ENCODE results near the gene NPB.
A peak's percentile ranks its signal among the peaks of the same experiment; 100 is the strongest.

The NPB gene

DNA sequence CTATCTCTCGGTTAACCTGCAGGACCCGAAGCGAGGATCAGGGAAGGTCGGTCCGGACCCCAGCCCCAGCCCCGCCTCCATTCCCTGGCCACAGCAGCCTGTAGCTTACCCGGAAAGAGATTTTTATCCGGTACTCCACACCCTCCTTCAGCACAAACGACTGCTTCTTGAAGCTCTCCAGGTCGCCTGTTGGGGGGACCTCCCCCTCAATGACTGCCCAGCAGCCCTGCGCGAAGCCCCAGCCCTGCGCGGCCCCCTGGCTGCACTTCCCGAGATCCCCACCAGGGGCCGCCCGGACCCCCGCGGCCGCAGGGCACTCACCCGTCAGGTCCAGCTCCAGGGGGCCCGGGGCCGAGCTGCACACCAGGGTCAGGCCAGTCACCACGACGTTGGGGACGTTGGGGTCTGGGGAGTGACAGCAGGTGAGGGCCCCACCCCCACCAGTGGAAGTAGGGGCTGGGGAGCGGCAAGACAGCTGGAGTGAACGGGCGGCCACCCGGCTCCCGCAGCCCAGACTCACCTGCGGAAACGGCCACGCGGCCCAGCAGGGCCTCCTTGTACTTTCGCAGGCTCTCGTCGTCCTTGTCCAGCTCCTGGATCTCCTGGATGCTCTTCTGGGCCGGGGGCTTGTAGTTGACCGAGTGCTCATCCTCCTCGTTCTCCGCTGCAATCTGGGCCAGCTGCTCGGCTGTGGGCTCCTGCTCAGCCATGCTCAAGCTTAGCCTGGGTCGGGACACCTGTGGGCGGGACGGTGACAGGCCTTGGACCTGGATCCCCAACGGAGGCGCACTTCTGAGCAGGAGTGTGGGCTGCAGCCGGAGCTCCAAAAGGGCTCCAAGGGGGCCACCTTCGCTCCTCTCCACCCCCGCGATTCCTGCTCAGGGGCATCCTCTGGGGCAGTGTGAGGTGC is 32.6 kb upstream of the NPB start:
- peak in 1 of 2 donors; percentile 11 for DNase-seq

DNA sequence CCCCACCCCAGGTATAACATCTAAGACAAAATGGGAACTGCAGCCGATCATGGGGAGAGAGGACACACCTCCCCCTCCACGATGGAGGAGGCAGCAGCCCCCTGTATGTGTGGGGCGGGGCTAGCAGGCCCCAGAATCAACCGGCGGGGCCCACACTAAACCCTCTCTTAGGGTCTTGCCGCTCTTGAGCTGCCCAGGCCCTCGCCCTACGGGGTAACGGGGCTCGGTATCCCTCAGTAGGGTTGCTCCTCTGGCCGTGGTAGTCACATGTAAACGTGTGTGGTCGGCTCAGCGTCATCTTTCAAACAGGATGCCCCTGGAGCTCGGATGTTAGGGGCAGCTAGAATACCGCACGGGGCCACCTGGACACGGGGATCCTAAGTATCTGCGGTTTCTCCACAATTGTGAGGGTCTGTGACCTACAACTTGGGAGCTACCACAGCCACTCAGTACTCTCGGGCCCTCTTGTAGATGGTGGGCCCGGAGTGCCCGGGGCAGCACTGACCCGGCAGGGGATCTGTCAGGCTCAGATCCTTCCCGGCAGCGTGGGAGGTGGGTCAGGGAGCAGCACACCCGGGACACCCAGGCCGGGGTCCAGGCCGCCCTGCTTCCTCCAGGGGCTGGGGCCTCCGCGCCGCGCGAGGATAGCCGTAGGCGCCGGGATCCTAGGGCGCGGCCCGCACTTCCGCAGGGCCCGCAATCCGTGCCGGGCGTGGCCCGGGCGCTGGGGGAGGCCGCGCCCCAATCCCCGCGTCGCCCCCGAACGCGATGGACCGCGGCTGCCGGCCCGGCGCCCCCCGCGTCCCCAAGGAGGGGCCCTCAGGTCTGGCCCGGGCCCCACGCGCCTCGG is 31.7 kb upstream of the NPB start:
- peak; percentile 54 to 72 for DNase-seq

DNA sequence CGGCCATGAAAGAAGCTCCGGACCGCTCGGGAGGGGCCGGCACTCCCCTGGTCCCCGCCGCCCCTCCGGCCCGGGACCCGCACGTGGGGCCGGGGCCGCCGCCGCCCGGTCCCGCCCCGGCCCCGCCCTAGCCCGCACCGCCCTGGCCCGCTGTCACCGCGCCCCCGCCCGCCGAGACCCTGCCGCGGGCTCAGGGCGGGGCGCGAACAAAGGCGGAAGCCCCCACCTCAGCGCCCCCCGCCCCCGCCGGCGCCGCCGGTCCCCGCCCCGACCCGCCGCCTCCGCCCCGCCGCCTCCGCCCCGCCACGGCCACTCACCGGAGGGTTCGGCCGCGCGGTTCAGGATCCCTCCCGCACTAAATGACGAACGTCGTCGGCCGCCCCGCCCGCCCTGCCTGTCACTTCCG is 31.1 kb upstream of the NPB start, which contains the start of gene ARHGDIA:
Gene ARHGDIA (minus strand): TSS at position 357 of the 406 bp plus-strand sequence. CDS start 1,407 bp downstream, outside the sequence.
- DNase-seq = no peak

DNA sequence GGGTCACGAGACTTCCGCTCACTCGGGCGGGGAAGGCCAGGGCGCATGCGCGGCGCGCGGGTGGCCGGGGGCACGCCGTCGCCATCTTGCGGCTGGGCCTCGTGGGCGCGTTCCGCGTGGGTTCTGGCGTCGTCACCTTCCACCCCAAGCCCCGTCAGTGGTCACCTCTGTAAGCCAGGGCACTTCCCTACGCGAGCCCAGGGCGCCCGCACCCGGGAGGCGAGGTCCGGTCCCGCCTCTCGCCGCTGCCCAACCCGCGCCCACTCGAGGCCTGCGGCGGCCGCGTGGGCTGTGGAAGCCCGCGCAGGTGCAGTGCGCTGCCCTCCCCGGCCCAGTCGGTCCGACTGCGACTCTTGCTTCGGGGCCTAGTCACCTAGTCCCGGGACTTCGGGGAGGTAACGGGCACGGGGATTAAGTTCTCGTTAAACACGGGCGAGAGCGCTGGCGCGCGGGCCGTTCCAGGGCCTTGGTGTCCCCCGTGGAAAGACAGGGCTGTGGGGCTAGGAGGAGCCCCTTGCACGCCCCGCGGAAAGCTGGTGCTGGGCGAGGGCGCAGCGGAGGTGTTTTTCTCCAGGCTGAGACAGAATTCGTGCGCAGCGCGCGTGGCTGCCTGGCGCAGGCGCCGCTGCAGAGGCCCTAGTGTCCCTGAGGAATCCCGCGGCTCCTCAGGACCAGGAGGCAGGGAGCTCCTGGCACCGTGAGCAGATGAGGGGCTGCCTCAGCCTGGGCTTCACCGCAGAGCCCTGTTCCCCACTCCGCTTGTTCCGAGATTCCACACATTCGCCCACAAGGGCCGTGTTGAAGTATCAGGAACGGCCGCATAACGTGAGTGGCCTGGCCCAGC is 30.4 kb upstream of the NPB start:
- DNase-seq = peak; percentile 95 to 97

DNA sequence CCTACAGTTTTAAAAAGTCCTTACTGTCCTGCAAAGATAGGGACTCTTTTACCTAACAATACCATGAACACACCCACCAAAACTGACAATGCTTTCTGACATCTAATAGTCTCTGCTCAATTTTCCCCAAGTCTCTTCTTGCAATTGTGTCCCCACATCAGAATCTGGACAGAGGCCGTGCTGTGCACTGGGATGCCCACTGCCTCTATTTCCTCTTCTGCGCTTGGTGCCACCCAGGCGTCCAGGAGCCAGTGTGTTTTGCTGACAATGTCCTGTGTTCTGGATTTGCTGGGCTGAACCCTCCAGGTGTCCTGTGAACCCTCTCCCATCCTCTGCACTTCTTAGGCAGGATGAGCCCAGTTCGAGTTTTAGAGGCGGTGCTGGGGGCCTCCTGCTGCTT is 24.5 kb upstream of the NPB start:
- DNase-seq = no peak

DNA sequence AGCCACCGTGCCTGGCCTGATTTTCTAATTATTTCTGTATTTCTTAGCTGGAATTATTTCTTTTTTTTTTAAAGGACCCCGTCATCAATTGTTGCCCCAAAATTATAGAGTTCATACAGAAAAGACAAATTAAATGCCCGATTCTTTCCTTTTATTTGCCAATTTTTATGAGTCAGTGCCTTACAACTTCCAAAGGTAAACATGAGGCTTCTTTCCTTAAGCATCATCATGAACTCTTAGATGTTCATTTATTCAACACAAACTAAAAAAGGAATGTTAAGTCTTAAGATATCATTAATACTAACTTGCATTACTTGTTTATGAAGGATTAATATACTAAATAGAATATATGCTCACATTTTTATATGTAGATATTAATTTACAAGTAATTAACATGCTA is 23.7 kb upstream of the NPB start:
- DNase-seq = no peak

DNA sequence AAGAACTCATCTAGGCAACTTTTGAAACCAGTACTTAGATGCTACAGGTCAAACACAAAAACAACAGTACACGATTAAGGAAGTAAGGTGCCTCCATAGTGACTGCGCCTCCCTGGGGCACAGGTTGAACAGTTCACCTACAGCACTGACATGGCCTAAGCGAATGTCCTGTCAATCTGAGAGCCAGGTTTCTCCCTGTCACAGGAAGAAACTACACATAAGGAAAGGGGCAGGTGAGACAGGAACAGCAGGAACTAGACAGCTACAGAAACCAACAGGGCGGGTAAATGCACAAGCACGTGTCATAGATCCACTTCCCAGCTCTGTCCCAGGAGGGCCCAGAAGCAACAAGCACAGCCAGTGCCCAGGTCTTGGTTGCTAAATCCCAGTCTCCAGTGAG is 22.9 kb upstream of the NPB start:
- no peak for DNase-seq

DNA sequence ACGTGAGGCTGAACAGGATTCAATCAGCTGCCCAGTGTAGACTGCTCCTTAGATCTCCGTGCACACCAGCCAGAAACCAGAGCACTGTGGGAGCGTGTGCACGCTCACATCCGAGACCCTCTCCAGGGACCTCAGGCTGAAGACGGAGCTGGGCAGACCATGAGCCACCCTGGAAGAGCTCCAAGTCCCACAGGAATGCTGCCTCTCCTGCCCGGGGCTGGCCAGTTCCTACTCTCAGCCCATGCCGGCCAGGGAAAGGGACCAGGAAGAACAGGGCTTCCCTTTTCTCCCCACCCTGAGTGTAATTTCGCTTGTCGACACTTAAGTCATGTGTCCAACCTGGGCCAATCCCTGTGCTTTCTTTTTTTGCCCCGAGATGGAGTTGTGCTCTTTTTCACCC is 17.5 kb upstream of the NPB start:
- DNase-seq = no peak

DNA sequence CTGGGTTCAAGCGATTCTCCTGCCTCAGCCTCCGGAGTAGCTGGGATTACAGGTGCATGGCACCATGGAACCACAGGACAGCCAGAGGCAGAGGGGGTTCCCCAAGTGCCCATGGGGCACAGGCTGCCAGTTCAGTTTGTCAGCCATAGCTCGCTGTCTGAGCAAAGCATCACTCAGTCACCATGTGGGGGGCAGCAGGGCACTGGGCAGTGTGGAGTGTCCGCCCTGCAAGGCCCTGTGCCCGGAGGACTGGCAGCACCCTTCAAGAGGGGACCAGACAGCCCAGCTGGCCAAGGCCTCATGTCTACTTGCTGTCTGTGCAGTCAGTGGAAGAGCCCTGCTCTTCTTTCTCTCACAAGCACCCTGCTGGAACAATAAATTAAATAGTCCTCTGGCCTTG is 17.1 kb upstream of the NPB start:
- no peak for DNase-seq

DNA sequence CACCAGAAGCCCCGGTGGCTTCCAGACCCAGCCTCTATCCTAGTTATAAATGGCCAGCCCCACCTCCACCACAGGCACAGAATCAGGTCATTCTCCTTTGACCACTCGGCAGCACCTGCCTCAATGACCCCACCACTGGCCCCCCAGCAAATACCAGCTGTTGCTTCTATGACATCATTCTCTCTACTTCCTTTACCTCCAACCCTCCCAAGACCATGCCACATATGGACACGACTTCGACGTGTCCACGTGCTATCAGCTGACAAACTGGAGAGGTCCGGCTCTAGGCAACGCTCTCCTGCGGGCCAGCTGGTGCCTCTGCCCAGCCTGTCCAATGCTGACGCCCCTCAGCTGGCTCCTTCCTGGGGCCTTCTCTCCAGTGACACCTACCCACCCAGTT is 16.6 kb upstream of the NPB start:
- DNase-seq = no peak

DNA sequence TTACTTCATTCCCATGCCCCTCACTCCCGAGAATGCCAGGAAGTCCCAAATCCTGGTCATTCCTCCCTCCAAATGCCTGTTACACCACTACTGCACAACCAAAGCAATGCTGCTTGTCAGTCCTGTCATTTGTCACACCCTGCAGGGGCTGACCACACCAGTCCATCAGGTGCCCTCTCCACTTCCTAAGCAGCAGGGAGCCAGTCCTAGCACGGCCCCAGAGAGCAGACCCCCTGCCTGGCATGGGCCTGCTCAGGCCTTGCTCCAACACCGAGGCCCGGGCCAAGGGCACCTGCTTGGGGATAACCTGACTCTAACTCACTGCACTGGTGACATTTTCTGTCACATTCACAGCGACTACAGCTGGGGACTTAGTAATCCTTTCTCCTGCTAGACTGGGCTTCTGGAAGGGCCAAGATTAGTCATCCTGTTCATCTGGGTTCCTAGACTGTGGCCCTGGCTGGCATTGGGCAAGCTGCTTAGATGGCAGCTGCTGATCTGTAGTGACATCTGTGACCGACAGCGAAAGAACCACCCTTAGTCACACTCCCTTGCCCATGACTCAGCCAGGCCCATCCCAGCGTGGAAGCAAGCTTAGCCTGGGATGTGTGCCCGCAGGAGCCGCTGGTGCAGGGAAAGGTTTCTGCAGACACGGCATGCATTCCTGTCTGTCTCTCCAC is 16.0 kb upstream of the NPB start:
- DNase-seq = peak in 1 of 2 donors; percentile 29

DNA sequence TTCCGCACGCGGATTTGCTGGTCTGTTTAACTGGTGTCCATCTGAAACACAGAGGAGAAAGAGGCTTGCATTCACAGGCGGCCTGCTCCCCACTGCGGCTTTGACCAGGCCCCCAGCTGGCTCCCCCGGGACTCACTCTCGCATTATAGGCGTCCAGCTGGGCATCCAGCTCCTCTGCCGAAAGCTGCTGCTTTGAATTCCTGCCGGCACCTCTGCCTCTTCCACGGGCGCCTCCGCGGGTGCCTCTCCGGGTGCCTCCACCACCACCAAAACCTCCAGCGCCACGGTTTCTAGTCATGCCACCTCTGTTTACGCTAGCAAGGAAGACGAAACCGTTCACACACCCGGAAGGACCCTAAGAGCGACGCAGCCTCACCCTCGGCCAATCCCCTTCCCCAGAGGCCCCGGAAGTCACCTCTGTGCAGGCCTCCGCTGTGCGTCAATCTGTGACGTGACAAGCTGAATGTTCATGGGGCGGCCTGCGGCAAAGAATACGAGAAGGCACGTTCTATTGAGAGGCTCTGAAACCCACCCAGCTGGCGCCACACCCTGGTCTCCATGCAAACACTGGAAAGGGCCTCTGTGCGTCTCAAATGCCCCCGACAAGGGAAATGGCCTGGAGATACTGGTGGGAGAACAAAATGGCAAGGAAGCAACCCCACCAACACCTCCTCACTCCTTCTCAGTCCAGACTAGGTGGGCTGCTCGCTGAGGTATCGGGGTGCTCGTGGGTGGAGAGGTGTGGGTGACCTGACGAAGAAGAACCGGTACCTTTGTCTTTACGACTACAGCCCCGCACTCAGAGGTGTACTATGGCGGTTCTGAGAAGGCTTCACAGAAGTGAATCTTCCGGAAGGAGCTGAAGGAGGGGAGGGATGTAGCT is 13.7 kb upstream of the NPB start:
- DNase-seq = no peak

DNA sequence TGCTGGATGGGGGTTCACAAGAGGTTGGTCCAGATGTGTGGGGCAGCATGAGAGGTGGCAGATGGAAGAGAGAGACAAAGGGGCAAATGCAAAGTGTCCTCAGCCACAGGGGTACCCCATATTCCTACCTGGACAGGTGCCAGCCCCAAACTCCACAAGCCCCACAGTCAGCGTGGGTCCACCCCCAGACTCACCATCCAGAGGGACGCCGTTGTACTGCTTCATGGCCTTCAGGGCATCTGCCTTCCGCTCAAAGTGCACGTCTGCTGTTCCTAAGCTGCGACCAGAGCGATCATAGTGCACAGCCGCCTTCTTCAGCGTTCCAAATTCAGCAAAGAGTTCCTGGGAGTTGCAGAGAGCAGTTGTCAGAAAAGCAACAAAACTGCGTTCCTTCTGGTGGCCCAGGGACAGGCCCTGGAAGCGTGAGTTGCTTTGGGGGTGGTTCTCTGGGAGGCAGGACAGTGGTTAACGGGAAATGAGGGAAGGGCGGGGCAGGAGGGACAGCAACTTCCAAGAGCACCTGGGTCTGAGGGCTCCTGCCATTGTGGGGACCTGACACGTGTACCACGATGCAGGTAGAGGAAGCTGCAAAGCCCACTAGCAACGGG is 12.9 kb upstream of the NPB start:
- no peak for DNase-seq

DNA sequence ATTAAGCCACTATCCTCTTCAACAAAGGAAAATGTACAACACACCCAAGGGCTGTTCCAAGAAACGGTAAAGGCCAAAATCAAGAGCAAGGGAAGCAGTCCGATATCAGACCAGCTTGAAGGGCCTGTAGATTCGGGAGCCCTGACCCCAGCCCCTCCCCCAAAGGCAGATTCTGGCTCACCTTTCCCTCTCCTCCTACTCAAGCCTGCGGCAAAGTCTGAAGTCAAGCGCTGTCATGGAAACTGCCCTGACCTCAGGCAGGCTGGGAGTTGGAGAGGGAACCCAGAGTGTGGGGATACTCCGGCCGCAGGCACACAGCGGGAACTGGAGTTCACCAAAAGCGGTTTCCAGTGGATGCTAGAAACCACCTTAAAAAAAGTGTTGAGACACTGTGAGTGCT is 12.4 kb upstream of the NPB start:
- DNase-seq = no peak

DNA sequence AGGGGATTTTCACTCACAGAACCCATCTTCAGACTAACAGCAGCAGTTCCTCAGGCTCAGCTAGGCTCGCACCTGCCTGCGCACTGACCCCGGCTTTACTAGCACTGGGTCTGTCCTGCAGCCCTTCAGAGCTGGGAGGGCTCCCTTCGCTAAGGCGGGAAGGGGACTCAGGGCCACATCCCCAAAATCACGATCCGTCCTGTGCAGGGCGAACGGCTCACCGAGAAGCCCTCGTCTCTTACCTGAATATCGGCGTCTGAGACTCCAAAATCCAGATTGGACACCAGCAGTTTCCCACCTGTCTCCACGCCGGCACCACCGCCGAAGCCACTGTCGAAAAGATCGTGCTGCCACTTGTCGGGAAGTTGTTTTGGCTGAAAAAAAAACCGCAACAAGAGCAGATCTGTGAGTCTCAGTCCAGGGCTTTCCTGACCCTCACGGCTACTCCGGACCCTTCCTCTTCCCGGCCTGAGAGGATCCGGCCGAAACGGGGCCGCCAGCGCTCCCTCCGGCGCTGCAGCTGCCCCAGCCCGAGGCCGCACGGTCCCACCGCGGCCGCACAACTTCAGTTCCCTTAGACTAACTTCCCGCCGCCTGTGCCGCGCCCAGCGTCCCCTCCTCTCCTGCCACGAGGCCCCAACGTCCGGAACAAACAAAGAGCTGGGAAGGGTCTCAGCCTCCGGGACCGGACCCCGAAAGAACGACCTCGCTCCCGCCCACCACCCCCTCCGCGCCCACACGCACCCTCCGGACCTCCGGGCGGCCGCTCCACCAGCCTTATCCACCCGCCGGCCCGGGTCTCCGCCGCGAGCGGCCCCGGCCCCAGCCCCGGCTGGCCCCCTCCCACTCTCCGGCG is 11.4 kb upstream of the NPB start:
- peak; percentile 28 to 53 for DNase-seq

DNA sequence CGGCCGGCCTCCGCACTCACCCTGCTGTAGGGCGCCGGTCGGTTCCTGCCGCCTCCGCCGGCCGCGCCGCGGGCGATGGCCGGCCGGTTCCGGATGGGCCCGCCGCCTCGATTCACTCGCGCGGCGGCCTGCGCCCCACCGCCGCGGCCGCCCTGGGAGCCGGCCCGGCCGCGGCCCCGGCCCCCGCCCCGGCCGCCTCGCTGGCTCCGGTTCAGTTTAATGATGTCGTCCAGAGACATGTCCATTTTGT is 10.8 kb upstream of the NPB start:
- DNase-seq = no peak

DNA sequence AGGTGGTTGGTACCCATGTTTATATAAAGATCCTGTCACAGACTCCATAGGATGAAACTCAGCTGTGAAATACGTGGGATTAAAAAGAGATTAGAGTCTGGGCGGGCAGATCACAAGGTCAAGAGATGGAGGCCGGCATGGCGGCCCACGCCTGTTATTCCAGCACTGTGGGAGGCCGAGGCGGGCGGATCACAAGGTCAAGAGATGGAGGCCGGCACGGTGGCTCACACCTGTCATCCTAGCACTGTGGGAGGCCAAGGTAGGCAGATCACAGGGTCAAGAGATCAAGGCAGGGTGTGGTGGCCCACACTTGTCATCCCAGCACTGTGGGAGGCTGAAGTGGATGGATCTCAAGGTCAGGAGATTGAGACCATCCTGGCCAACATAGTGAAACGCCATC is 6.6 kb upstream of the NPB start:
- DNase-seq = no peak

DNA sequence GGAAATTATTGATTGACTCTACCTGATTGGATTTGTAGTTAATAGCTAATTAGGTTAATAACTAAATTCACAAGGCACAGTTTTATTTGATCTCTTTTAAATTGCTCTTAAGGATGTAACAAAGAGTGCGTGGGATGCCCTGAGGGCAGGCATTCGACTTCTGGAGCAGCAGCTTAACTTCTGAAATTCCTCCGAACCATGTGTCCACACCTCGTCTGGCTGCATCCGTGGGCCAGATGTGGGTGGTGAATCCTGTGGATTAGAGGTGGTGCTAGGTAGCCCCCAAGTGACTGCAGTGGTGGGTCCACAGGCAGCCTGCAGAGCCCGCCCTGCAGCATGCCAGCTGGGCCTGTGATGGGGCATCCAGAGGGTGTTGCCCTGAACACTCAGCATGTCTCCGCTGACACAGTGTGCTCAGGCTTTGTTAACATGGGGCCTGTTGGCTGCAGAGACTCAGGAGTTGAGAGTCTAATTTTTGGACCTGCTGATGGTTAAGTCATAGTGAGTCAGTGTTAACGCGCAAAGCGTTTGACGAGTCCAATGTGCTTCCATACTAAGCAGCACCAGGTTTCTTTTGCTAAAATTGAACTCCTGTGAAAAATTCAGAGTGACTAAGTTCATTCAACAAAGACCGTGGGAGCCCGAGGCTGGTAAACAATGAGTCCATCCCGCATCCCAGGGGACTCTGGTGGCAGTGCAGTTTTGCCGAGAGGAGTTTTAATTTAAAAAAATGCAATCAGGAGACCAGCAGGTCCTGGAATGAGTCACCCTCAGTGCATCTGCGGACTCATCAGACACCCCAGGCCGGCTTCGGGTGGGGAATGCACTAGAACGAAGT is 3.8 kb upstream of the NPB start:
- DNase-seq = no peak

DNA sequence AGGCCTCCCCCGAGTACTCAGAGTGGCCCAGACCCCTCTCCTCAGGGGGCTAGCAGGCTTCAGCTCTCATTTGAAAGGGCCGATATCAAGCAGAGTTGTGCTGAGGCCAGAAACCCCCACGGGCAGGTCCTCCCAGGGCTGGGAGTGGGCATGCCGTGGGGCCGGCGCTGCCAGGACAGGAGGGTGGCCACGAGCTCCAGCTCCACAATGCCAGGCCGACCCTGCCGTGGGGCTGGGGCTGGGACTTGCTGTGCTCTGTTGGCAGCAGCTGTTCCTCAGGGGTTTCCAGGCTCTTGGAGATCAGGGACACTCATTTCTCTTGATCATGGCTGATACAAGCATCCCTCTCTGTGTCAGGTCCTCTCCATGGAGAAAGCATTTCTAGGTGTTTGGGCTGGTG is 3.2 kb upstream of the NPB start:
- DNase-seq = no peak

Measured in inflammatory macrophage (primary cell).